ENCODE results near the gene ZNF90.

DNA sequence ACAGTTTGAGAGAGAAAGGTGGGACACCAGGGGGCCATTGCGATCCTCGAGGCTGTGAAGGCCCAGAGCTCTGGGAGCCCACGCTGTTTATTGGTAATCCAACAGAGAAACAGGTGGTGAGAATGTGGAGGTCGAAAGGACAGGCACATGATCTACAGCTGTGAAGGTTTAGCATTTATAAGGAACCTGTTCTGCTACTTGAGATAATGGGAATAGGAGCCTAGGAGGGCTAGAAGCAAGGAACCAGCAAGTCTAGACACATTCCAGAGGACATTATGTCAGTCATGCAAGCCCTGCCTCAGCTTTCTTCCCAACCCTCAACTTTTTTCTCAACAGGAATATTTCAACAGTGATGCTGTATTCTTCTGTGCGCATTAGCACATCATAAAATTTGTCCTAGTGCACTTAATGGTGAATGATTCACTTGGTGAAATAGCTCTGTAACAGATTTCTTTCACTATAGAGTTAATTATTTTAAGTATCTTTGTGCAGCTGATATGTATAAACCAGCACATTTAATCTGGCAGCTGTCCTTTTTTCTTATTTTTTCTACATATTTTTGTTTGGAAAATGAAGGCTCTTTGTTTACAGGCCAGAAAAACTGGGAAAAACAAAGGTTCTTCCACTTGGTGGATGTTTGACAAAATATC is 25.4 kb downstream of the ZNF90 start:
- TF ChIP-seq JUND (IDR thresholded peaks at IDR 0.05) = no peak
- TF ChIP-seq, protein P1, sequence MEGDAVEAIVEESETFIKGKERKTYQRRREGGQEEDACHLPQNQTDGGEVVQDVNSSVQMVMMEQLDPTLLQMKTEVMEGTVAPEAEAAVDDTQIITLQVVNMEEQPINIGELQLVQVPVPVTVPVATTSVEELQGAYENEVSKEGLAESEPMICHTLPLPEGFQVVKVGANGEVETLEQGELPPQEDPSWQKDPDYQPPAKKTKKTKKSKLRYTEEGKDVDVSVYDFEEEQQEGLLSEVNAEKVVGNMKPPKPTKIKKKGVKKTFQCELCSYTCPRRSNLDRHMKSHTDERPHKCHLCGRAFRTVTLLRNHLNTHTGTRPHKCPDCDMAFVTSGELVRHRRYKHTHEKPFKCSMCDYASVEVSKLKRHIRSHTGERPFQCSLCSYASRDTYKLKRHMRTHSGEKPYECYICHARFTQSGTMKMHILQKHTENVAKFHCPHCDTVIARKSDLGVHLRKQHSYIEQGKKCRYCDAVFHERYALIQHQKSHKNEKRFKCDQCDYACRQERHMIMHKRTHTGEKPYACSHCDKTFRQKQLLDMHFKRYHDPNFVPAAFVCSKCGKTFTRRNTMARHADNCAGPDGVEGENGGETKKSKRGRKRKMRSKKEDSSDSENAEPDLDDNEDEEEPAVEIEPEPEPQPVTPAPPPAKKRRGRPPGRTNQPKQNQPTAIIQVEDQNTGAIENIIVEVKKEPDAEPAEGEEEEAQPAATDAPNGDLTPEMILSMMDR (IDR thresholded peaks at IDR 0.05; ENCODE audit: low read depth, low read length, missing input control) = no peak
- no peak for TF ChIP-seq RAD21 (IDR thresholded peaks at IDR 0.05)
- no peak for TF ChIP-seq YY1 (IDR thresholded peaks at IDR 0.05)
- TF ChIP-seq, protein P2, sequence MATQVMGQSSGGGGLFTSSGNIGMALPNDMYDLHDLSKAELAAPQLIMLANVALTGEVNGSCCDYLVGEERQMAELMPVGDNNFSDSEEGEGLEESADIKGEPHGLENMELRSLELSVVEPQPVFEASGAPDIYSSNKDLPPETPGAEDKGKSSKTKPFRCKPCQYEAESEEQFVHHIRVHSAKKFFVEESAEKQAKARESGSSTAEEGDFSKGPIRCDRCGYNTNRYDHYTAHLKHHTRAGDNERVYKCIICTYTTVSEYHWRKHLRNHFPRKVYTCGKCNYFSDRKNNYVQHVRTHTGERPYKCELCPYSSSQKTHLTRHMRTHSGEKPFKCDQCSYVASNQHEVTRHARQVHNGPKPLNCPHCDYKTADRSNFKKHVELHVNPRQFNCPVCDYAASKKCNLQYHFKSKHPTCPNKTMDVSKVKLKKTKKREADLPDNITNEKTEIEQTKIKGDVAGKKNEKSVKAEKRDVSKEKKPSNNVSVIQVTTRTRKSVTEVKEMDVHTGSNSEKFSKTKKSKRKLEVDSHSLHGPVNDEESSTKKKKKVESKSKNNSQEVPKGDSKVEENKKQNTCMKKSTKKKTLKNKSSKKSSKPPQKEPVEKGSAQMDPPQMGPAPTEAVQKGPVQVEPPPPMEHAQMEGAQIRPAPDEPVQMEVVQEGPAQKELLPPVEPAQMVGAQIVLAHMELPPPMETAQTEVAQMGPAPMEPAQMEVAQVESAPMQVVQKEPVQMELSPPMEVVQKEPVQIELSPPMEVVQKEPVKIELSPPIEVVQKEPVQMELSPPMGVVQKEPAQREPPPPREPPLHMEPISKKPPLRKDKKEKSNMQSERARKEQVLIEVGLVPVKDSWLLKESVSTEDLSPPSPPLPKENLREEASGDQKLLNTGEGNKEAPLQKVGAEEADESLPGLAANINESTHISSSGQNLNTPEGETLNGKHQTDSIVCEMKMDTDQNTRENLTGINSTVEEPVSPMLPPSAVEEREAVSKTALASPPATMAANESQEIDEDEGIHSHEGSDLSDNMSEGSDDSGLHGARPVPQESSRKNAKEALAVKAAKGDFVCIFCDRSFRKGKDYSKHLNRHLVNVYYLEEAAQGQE (IDR thresholded peaks at IDR 0.05) = no peak
- no peak for TF ChIP-seq SP1 (IDR thresholded peaks at IDR 0.05)
- no peak for TF ChIP-seq HNF4A (conservative IDR thresholded peaks at IDR 0.05)
- TF ChIP-seq EGR1 (IDR thresholded peaks at IDR 0.05; ENCODE audit: low read depth in 2 of 2) = no peak
- TF ChIP-seq, protein P3, sequence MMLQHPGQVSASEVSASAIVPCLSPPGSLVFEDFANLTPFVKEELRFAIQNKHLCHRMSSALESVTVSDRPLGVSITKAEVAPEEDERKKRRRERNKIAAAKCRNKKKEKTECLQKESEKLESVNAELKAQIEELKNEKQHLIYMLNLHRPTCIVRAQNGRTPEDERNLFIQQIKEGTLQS (IDR thresholded peaks at IDR 0.05) = no peak
- no peak for TF ChIP-seq GABPA (IDR thresholded peaks at IDR 0.05 in 1 of 2, conservative IDR thresholded peaks at IDR 0.05 in 1 of 2)
- no peak for TF ChIP-seq TAF1 (conservative IDR thresholded peaks at IDR 0.05)
- TF ChIP-seq FOXA1 (IDR thresholded peaks at IDR 0.05) = no peak
